Activated T-helper 2 cell treated with anti-CD3 and anti-CD28 coated beads, Interferon-gamma antibody, Interleukin-2, Interleukin-4, amounts not matched to agents 10 μg/mL and 5 μg/mL and 100 μg/mL, durations not matched to agents 14 hours and 24 hours and 36 hours (primary cell): Measurements from ENCODE around the gene TTC28. TPM values are rescaled to one million over a fixed set of nuclear protein-coding genes. Genes with fewer than 3 reads are reported as not detected.

Source experiments
- DNase-seq: peaks from one replicate; pipeline ENCODE4 v3.0.0; 2021; ENCODE audit warnings: low spot score
- H3K27ac Mint-ChIP-seq: one replicate; pipeline ENCODE4 v1.8.0; 2021; ENCODE audit warnings: mixed read lengths
- H3K27me3 Mint-ChIP-seq: one replicate; pipeline ENCODE4 v1.8.0; 2021; ENCODE audit warnings: low read depth, mixed read lengths
- H3K36me3 Mint-ChIP-seq: one replicate; pipeline ENCODE4 v1.8.0; 2021; ENCODE audit warnings: low read depth, mixed read lengths
- H3K4me1 Mint-ChIP-seq: one replicate; pipeline ENCODE4 v1.8.0; 2021; ENCODE audit warnings: low read depth, mixed read lengths
- H3K4me3 Mint-ChIP-seq: one replicate; pipeline ENCODE4 v1.8.0; 2021; ENCODE audit warnings: low read depth, mild to moderate bottlenecking, moderate library complexity, mixed read lengths
- H3K9me3 Mint-ChIP-seq: one replicate; pipeline ENCODE4 v1.8.0; 2021; ENCODE audit warnings: mixed read lengths
- intact Hi-C: fragments of 100-400 bp; cut with micrococcal nuclease; formaldehyde crosslinking; loops from one replicate; pipeline ENCODE4 v1.15.1; 2023
- total RNA-seq: library from RNA; stranded (reverse); gene quantifications from 2 replicates; pipeline ENCODE4 v1.2.3, GENCODE V29; 2022

TTC28 gene
- total RNA-seq, 1 donor from 2014 or later = 0.82 TPM

GRCh38 chr22:27952091-27952490 lies 727.5 kb downstream of the TTC28 start:
- intact Hi-C loops = no loop called here
- Mint-ChIP-seq H3K36me3 (no peaks in the 10 kb centered on the region), H3K4me1 (no peaks in the 10 kb centered on the region), H3K27ac (no peak overlapping the region), H3K27me3 (no peaks in the 10 kb centered on the region), H3K9me3 (no peaks in the 10 kb centered on the region), H3K4me3 (no peak overlapping the region)
- no peak for DNase-seq

DNA sequence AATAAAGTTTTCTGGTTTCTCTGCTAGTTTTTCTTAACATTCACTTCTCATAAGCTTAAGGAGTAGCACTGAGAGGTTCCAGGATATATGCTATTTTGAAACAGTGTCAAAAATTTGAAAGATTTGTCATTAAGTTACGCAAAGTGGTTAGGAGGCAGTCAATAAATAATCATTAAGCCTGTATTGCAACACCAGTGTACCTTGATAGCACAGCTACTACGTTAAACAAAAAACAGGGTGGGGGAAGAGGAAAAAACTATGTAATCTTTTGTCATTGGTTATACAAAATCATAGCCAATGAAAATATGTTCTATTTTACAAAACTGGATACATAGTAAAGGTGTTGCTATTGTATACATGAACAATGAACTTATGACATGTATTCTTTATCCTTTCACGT lies 730.2 kb downstream of the TTC28 start:
- no peak overlapping the region for H3K4me3 Mint-ChIP-seq
- intact Hi-C loops = no loop called here
- no peaks in the 10 kb centered on the region for H3K9me3 Mint-ChIP-seq
- H3K27me3 Mint-ChIP-seq = no peaks in the 10 kb centered on the region
- no peaks in the 10 kb centered on the region for H3K36me3 Mint-ChIP-seq
- H3K4me1 Mint-ChIP-seq = peaks cover 3% of the 10 kb centered on the region
- no peak for DNase-seq
- H3K27ac Mint-ChIP-seq = no peak overlapping the region

DNA sequence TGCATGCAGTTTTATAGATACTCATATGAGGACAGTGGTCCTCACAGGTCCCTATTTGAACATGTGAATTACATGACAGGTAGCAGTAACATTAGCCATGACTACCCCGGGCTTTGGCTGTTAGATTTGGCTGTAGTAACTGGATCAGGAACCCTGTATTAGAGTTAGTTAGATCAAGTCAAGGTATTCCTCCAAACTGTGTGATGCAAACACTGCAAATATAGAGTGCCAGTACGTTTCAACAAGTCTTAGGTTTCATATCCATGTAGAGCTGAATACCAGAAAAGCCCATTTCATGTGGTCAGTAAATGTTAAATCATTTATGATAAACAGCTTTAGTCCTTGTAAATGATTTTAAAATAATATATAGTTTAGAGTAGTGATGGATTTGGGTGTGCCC lies 731.1 kb downstream of the TTC28 start:
- no peaks in the 10 kb centered on the region for H3K9me3 Mint-ChIP-seq
- intact Hi-C loops = no loop called here
- H3K36me3 Mint-ChIP-seq = peaks cover 2% of the 10 kb centered on the region
- H3K4me3 Mint-ChIP-seq = no peak overlapping the region
- no peak for DNase-seq
- H3K27ac Mint-ChIP-seq = no peak overlapping the region
- H3K4me1 Mint-ChIP-seq = peaks cover 6% of the 10 kb centered on the region
- no peaks in the 10 kb centered on the region for H3K27me3 Mint-ChIP-seq

DNA sequence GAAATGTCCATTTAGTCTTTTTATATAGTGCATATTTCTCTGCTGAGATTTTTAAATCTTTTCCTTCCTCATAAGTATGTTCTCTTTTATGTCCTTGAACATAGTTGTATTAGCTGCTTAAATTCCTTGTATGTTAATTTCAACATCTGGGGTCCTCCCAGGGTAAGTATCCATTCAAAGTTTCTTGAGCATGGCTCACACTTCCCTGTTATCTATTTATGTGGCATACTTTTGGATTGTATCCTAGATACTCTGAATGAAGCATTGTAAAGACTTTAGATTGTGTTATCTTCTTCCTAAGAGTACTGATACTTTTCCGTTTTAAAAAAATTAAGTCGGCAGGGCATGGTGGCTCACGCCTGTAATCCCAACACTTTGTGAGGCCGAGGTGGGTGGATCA lies 732.2 kb downstream of the TTC28 start:
- intact Hi-C loops = no loop called here
- Mint-ChIP-seq H3K4me3 (no peak overlapping the region), H3K27ac (no peak overlapping the region), H3K9me3 (no peaks in the 10 kb centered on the region), H3K36me3 (peaks cover 3% of the 10 kb centered on the region), H3K4me1 (peaks cover 6% of the 10 kb centered on the region), H3K27me3 (no peaks in the 10 kb centered on the region)
- no peak for DNase-seq

- intact Hi-C loops = no loop called here
- H3K27me3 Mint-ChIP-seq = no peaks in the 10 kb centered on the region
- no peak overlapping the region for H3K4me3 Mint-ChIP-seq
Observed at GRCh38 chr22:27941143-27941542, 738.5 kb downstream of the TTC28 start.

DNA sequence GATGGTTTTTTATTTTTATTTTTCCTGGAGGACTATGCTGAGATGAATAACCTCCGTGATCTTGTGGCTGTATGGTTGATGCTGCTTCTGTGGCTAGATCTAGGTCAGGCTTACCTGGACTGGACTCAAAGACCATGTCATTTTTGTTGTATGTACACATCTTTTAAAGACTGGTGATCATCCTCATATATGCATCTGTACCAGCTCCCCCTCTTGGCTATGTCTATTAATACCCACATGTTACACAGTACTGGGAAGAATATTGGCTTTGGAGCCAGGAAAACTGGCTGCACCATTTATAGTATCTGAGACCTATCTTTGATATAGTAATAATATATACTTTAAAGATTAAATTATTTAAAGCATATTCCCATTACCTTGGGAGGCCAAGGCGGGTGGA lies 742.2 kb downstream of the TTC28 start:
- no peak overlapping the region for H3K4me3 Mint-ChIP-seq
- intact Hi-C loops = no loop called here
- no peaks in the 10 kb centered on the region for H3K27me3 Mint-ChIP-seq
- peaks cover 3% of the 10 kb centered on the region for H3K36me3 Mint-ChIP-seq
- H3K27ac Mint-ChIP-seq = no peak overlapping the region
- H3K9me3 Mint-ChIP-seq = no peaks in the 10 kb centered on the region
- DNase-seq = no peak
- no peaks in the 10 kb centered on the region for H3K4me1 Mint-ChIP-seq

More at GRCh38 chr22:27941143-27941542, 738.5 kb downstream of the TTC28 start:
- Mint-ChIP-seq H3K4me1 (peaks cover 6% of the 10 kb centered on the region), H3K36me3 (peaks cover 6% of the 10 kb centered on the region), H3K27ac (no peak overlapping the region), H3K9me3 (no peaks in the 10 kb centered on the region)
- DNase-seq = no peak

DNA sequence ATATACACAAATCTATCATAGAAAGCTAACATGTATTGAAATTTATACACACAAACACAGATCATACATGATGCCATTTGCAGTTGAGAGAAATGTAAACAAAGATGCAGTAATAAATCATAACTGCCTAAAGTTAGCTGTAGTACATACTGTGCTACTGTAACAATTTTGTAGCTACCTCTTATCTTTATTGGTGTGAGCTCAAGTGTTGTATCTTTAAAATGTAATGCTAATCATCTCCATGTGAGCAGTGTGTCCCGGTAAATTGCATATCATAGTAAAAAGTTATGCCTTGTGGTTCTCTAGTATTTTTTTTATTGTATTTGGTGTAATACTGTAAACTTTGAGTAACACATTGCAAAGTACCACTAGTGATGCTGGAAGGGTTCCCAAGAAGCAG lies 743.7 kb downstream of the TTC28 start:
- Mint-ChIP-seq H3K4me3 (no peak overlapping the region), H3K27me3 (no peaks in the 10 kb centered on the region), H3K36me3 (no peaks in the 10 kb centered on the region), H3K4me1 (no peaks in the 10 kb centered on the region), H3K9me3 (no peaks in the 10 kb centered on the region), H3K27ac (no peak overlapping the region)
- DNase-seq = no peak
- intact Hi-C loops = no loop called here

DNA sequence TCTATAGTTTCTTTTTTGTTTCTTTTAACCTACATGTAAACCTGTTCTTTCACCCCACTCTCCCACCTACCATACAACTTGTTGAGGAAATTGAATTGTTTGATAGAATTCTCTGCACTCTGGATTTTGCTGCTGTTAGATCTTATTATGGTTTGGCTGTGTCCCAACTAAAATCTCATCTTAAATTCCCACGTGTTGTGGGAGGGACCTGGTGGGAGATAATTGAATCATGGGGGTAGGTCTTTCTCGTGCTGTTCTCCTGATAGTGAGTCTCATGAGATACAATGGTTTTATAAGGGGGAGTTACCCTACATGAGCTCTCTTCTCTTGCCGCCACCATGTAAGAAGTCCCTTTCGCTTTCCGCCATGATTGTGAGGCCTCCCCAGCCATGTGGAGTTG lies 745.6 kb downstream of the TTC28 start:
- no peaks in the 10 kb centered on the region for H3K4me1 Mint-ChIP-seq
- intact Hi-C loops = no loop called here
- no peaks in the 10 kb centered on the region for H3K36me3 Mint-ChIP-seq
- DNase-seq = no peak
- H3K4me3 Mint-ChIP-seq = no peak overlapping the region
- H3K27me3 Mint-ChIP-seq = no peaks in the 10 kb centered on the region
- H3K27ac Mint-ChIP-seq = no peak overlapping the region
- H3K9me3 Mint-ChIP-seq = no peaks in the 10 kb centered on the region

- Mint-ChIP-seq H3K27ac (no peak overlapping the region), H3K36me3 (no peaks in the 10 kb centered on the region), H3K4me3 (no peak overlapping the region), H3K27me3 (no peaks in the 10 kb centered on the region), H3K4me1 (no peaks in the 10 kb centered on the region), H3K9me3 (no peaks in the 10 kb centered on the region)
- no peak for DNase-seq
- intact Hi-C loops = no loop called here
Observed at GRCh38 chr22:27933186-27933983, 746.3 kb downstream of the TTC28 start.

DNA sequence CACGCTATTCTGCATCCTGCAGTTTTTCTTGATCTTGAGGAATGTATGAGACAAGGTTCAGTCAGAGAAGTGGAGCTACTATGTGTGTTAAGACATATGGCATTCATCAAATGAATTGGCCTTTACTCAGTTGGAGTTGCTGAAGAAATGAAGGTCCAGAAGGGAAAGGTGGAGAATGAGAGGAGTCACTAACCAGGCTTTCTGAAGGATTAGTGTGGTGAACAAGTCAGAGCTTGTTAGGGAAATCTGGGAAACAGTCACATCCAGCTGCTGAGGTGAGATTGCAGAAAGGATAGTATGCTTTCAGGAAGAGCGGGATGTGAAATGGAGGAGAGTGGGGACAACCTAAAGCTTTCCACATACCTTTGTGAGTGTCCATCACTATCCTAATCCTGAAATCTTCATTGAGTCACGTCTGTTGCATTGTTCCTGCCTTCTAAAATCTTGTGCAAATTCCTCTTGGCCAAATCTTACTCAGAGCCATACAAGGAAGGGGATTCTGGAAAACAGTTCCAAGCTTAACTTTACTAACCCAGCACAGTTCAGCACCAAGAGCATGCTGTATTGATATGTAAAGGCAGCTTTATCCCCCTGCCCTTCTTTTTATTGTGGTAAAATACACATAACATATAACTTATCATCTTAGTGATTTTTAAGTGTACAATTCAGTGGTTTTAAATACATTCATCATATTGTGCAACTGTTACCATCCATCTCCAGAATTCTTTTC lies 749.1 kb downstream of the TTC28 start:
- Mint-ChIP-seq H3K27me3 (no peaks in the 10 kb centered on the region), H3K27ac (no peak overlapping the region), H3K9me3 (no peaks in the 10 kb centered on the region), H3K4me3 (no peak overlapping the region), H3K4me1 (peaks cover 6% of the 10 kb centered on the region), H3K36me3 (peaks cover 6% of the 10 kb centered on the region)
- DNase-seq = no peak
- intact Hi-C loops = no loop called here

Other genes starting within 250 kb of the TTC28 start
- 33.7 and 33.8 TPM in 2 replicates for gene CHEK2, start 62.0 kb upstream of the TTC28 start, total RNA-seq
- 14.1 and 14.6 TPM in 2 replicates for gene HSCB, start 62.2 kb upstream of the TTC28 start, total RNA-seq
- gene CCDC117, start 92.9 kb upstream of the TTC28 start, total RNA-seq = 33.9 and 38.6 TPM in 2 replicates
- 146 and 152 TPM in 2 replicates for gene XBP1, start 120.7 kb upstream of the TTC28 start, total RNA-seq
- gene ZNRF3, start 203.7 kb upstream of the TTC28 start, total RNA-seq = 0.82 and 1.1 TPM in 2 replicates